ENCODE data around the gene PRPF40B.

Gene PRPF40B

DNA sequence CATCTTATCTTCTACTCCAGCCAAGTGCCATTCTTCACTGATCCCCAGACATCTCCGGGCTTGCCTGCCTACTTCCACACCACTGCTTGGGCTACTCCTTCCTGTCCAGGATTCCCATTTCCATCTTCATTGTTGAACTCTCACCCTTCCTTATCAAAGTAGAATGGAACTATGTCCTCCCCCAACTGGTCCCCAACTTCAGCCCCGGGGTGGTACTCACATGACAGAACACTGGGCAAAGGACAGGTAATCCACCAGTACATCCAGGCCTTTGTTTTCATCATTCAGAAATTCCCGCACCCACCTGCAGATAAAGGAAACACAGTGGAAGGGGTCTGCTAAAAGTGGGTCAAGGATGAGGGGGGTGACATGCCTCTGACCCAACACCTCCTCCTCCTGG lies 38.4 kb downstream of the PRPF40B start:
- no peak for FAIRE-seq

GRCh38 chr12:49662998-49663843 lies 39.9 kb downstream of the PRPF40B start:
- FAIRE-seq: no peak

GRCh38 chr12:49664167-49664566 lies 40.8 kb downstream of the PRPF40B start:
- FAIRE-seq: no peak

DNA sequence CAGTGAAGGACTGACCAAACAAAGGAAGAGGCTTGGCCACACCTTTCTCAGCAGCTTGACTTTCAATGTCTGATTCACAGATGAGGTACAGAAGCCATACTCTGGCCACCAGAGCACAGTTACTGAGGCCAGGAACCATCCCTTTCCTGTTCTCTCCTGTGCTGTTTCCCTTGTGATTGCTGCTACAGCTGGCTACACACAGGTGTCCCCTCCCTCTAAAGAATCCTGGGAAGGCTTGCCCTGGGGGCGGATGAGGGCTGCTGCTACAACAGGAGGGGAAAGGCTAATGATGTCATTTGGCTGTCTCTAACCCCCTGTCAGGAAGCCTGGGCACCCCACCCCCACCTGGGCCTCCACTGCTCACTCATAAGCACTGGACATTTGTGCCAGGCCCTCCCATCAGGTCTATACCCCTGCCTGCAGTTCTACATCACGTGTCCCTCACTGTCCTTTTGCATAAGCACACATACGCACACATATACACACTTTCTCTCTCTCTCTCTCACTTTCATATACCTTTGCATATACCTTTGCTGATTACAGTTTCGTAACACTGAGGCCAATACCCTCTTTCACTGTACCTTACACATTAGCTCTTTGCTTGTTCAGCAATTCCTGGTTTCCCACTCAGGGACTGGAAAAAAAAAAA lies 41.4 kb downstream of the PRPF40B start:
- FAIRE-seq: no peak

DNA sequence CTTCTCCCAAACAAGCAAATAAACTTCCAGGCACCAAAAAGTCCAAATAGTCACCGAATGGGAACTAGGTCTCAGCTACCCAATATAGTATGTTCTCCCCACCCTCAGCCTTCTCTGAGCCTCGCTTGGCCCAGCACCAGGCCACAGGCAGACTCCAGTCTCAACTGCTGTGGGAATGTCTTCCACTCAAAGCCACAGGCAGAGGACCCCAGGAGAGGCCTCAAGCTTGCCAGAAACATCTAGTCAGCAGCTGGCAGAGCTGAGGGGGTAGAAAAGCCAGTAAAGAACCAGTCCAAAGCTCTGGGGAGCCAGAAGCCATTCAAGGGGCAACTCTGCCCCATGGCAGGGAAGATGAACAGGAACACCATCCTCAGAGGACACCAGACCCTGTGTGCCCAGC lies 42.0 kb downstream of the PRPF40B start:
- no peak for FAIRE-seq

DNA sequence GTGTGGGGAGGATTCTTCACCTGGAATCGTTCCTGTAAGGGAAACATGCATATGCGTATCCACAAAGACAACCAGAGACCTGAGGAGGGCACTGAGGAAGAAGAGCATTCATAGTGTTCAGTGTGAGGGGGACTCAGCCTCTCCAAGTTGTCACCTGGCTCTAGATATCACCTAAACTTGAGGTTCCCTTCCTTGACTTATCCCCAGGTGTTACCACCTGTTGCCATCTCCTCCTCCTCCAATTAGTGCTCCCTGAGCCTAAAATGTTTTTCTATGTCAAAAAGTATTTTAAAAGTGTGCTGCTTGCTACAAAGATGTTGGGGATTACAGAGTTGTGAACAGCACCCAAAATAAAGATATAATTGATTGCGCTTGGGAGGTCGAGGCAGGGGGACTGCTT lies 42.8 kb downstream of the PRPF40B start:
- no peak for FAIRE-seq

DNA sequence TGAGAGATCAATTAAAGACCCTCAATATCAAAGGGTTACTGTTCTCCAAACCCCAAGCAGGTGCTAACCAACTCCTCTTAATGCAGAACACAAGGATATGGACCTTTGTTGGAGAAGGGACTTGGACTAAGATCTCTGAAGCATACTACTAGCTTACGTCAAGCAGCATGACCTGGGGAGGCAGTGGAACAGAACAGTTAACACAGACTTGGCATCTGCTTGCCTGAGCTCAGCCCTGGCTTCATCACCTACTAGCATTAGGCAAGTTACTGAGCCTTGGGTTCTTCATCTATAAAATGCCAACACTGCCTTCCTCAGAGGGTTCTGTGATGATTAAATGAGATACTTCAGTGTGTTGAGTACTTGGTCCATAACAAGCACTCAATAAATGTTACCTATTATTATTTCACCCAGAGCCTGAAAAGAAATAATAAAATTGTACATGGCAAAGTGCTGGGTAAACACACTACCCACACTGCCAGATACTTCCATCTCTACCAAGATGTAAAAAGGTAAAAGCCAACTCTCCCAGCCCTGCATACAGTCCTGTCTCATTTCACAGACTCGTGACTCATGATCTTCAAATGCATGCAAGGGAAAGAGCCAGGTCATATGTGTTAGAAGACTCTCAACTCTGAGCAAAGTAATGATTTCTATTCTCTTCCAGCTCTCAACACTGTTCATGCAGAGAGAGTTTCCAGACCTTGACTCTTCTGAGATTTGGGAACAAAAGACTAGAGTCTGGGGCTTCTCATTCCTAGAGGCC lies 44.1 kb downstream of the PRPF40B start:
- no peak for FAIRE-seq

DNA sequence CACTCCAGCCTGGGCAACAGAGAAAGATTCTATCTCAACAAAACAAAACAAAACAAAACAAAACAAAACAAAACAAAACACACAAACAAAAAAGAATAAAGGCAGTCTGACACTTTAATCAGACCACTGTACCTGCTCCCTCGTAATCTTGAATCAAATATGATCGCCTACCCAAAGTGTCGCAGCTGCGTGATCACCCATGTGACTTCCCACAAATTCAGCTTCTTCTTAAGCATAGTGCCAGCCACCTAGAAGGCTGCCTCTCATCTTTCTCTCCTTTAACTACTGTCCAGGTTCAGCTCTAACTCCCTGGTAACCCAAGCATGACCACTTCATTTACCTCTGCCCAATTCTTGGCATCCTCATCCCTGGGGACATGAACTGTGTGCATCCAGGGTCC lies 46.4 kb downstream of the PRPF40B start:
- FAIRE-seq: no peak

DNA sequence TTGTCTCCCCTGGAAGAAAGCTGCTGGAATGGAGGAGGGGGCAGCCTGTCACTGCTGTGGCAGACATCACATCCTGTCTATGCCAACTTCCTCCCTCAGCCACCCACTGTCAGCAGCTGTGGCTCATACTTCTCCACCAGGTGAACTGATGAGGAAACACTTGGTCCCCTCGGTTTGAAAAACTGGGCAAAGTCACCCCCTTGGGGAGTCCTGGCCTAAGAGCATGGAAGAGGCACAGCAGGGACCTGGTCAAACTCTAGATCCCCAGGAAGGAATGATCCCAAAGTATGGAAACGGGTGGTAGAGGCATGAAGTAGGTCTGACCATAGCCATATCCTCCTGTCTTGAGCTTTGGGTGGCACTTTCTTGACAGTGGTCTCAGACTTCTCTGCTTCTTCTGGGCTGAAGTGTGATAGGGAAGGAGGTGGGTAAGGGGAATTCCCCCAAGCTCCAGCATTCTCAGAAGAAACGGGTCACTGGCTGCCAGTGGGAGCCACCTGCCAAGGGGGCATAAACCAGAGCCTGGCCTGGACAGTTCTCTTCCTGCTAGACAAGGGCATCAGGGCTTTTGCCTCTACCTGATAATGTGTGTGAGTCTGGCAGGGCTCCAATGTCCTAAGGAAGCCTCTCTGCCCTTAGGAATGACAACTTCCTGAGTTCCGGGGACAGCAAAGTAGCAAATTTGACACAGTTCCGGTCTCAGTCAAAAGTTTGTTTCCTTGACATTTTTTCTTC lies 47.8 kb downstream of the PRPF40B start:
- no peak for FAIRE-seq

DNA sequence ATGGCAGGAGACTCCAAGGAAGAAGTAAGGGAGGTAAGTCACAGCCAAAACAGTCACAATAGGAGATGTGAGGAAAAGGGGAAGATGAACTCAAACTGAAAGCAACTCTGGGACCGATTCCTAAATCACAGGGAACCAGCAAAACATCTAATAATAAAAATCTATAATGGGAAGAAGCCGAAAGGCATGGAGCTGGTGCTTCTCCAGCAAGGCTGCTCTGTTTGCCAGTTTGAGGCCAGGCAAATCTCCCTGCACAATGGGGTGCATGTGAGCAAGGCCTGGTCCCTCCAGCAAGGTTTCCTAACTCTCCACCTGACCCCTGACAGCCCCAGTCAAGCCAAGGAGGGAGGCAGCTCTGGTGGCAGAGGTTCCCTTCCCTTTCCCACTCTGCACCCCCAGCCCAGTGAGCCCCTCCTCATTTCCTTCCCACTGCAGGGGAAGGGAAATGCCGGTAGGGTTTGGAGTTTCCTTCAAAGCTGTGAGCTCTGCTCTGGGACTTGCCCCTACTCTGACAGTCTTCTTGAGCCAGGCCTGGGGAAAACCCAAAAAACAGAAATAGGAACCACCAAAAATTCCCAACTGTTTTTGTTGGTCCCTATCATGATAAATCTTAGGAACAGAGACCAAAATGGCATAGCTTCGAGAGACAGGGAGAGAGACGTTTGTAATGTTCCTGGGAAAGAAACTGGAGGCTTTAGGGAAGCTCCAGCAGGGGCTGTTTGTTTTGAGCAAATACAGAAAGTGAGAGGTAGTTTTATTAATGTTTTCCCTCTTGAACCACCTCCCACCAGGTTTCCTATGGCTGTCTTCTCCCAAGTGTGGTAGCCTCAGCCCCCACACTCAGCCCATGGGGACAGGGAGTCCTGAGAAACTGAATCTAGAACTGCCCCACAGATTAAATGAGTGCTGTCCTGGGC lies 49.2 kb downstream of the PRPF40B start:
- FAIRE-seq: no peak

DNA sequence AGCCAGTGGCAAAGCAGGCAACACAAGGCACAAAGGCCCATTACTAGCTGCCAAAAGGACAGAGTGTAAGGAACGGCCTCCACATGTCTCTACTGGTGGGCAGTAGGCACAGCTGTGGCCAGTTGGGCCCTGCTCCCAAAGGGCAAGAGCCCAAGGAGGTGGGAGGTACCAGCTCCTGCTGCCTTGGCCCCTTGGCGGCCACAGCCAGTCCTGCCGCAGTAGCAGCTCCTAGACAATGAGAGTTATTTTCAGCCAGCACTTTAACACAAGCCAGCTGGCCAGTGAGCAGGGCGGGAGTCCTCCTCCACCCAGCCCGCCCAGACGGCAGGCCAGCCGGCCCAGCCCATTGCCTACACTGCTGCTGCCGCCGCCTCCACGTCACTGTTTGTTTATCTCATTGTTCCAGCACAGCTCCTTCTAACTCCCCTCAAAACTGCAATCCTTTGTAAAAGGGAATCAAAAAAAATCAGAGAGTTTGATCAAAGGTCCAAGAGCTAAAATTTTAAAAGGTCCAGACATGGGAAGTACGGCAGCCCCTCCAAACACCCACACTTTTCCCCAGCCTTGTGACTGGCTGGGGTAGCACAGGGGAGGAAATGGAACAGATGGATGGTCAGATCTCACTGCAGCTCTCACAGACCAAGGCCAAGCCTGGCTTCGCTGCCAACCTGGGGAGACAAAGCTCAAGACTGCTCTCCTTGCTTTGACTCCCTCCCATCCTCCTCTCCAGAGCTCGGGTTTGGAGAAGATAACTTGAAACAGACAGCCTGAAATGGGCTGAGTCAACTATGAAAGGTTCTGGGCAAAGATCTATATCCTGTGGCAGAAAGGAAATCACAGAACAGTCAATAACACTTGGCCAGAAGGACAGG lies 50.3 kb downstream of the PRPF40B start:
- FAIRE-seq: no peak

DNA sequence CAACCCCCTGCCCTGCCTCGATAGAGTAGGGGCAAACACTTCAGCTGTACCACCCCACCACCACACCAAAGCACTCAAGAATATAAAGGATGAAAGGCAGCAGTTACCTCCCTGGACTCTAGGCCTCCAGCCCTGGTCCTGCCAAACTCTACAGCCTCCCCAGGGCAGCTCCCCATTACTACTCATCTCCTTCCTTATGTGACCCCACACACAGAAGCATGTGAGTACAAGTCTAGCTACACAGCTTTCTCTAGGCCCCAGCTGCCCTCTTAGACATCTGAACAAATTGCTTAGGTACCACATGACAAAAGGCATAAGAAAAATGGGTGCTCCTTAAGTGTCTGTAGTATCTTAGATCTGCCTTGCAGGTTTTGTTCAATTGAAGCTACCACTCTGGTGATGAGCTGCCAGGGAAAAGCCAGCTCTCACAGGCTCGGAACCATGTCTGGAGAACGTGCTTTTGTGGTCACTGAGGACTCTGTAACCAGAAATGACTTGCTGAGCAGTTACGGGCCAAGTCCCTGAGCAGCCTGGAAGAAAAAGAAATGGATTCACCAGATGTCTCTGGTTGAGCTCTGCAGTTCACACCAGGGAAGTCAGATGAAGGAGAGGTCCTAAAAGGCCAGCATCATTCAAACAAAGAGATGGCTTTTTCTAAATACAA lies 51.1 kb downstream of the PRPF40B start:
- no peak for FAIRE-seq

DNA sequence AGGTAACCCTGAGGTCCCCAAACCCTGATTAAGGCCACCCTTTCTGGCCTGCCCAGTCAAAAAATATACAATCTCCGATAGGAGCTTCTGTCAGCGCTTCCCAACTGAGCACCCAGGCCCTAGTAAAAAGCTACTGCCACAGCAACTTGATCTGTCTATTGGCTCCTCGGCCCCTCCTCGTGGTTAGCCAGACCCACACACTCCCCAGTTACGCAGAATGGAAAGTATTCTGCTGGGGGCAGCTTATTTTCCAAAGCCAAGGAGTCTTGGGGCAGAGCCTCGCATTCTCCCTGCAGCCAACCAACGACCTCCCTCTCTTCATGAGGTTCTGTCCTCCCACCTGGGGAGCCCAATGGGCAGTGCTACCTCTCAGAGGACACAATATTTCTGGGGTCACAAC lies 51.8 kb downstream of the PRPF40B start:
- no peak for FAIRE-seq

- FAIRE-seq: no peak
Observed at GRCh38 chr12:49678711-49679110, 55.4 kb downstream of the PRPF40B start.

DNA sequence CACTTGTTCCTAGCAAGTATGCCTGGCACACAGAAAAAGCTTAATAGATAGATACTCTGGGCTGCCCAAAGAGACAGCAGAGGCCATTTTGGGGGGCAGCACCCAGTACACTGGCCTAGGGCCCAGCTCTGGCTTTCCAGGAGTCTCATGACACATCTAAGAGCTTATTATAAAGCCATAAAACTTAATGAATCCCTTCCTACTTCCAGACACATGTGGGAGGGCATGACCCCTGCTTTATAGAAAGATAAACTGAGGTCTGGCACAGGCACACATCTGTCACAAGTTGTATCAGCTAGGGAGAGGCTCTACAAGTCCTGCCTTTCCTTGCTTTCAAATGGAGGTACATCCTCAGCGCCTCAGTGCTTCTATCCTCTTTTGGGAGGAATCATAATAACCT lies 56.7 kb downstream of the PRPF40B start:
- no peak for FAIRE-seq

- no peak for FAIRE-seq
Observed at GRCh38 chr12:49683599-49684309, 60.4 kb downstream of the PRPF40B start.

DNA sequence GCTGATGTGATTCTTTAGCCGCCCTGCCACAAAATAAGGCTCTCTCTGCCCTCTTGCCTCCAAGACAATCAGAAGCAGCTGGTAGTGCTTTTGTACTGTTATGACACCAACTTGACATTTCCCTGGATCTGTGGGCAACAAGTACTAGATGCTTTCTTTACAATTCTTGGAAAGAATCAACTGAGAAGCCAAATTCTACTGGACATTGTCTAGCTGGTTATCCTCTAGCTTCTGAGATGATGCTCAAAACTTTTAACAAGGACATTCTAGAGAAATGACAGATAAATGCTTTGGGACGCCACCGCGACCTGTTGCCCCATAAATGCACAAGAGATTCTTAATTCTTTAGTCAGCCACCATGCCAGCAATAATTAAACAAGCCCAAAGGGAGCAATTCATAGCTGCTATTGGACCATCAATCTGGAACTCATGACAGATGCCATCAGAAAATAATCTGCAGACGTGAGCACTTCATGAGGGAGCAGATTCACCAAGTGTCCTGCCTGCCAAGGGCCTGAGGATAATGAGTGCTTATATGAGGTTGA lies 61.0 kb downstream of the PRPF40B start:
- FAIRE-seq: no peak

DNA sequence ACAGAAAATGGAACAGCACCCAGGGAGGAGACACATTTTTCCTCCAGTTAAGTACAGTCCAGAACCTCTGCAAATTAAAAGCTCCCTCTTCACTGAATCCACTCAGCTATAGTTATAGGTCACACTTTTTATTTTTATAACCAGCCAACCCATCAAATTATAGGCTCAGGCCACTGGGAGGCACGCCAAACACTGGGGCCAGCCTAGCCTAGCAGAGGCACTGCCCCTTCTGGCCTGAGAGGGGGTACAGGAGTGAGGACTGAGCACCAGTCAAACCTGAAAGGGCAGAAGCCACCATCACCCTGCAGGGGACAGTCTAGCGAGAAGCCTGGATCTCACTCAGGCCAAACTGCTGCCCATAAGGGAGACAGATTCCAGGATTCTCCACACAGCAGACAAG lies 64.6 kb downstream of the PRPF40B start:
- FAIRE-seq: no peak

GRCh38 chr12:49689237-49689636 lies 65.9 kb downstream of the PRPF40B start:
- no peak for FAIRE-seq
